ENCODE measurements around the gene FGB. TPM values are rescaled to one million over a fixed set of nuclear protein-coding genes. Genes with fewer than 3 reads are reported as not detected.

The FGB gene
- total and polyA plus RNA-seq, 2 of the 13 experiments (the other 11 are each of a cell fraction or from before 2014, with no cell fraction given), result 226 to 784 TPM

GRCh38 chr4:154577324-154577723 is 14.5 kb downstream of the FGB start (continued):
- no peak for TF ChIP-seq SUZ12 (IDR thresholded peaks at IDR 0.05; ENCODE audit: low read depth, low read length)
- TF ChIP-seq ZNF12 (CRISPR knock-in tag; IDR thresholded peaks at IDR 0.05), result peak; percentile 65
- no peak for TF ChIP-seq POLR2G (IDR thresholded peaks at IDR 0.05; ENCODE audit: low read depth, low read length)
- TF ChIP-seq TIGD3 (CRISPR knock-in tag; IDR thresholded peaks at IDR 0.05; ENCODE audit: borderline replicate concordance), result no peak
- TF ChIP-seq MATR3 (CRISPR knock-in tag; IDR thresholded peaks at IDR 0.05), result no peak
- TF ChIP-seq NFYB (CRISPR knock-in tag; IDR thresholded peaks at IDR 0.05), result peak; percentile 16; the same call in 1 of the 2 replicates
- TF ChIP-seq ZBTB38 (CRISPR knock-in tag; IDR thresholded peaks at IDR 0.05), result no peak
- peak; percentile 97 for TF ChIP-seq SMAD3 (CRISPR knock-in tag; IDR thresholded peaks at IDR 0.05)
- no peak for TF ChIP-seq NFATC3 (CRISPR knock-in tag; IDR thresholded peaks at IDR 0.05)
- TF ChIP-seq ZNF138 (CRISPR knock-in tag; IDR thresholded peaks at IDR 0.05; ENCODE audit: low read depth), result no peak
- TF ChIP-seq SAP130 (CRISPR knock-in tag; IDR thresholded peaks at IDR 0.05; ENCODE audit: low read depth), result peak; percentile 82
- no peak for TF ChIP-seq ZNF776 (CRISPR knock-in tag; IDR thresholded peaks at IDR 0.05)
- peak; percentile 66; the same call in 1 of the 2 replicates for TF ChIP-seq IRF2 (CRISPR knock-in tag; IDR thresholded peaks at IDR 0.05)
- no peak for TF ChIP-seq TRIM24 (CRISPR knock-in tag; IDR thresholded peaks at IDR 0.05)
- TF ChIP-seq ZNF34 (CRISPR knock-in tag; IDR thresholded peaks at IDR 0.05; ENCODE audit: borderline replicate concordance), result no peak; the same call in 1 of the 2 replicates
- TF ChIP-seq NFIC (IDR thresholded peaks at IDR 0.05; ENCODE audit: low read length), result peak; percentile 87
- no peak for TF ChIP-seq ATF6 (CRISPR knock-in tag; conservative IDR thresholded peaks at IDR 0.05)
- TF ChIP-seq ZNF598 (CRISPR knock-in tag; IDR thresholded peaks at IDR 0.05; ENCODE audit: borderline replicate concordance), result no peak
- no peak for TF ChIP-seq WIZ (CRISPR knock-in tag; IDR thresholded peaks at IDR 0.05)
- TF ChIP-seq ZSCAN9 (CRISPR knock-in tag; IDR thresholded peaks at IDR 0.05; ENCODE audit: borderline replicate concordance), result peak; percentile 66; the same call in 1 of the 2 replicates
- no peak for TF ChIP-seq THAP9 (CRISPR knock-in tag; IDR thresholded peaks at IDR 0.05; ENCODE audit: borderline replicate concordance)
- TF ChIP-seq MYC (CRISPR knock-in tag; IDR thresholded peaks at IDR 0.05; ENCODE audit: borderline replicate concordance), result no peak
- no peak for TF ChIP-seq ARNT (IDR thresholded peaks at IDR 0.05)
- peak; percentile 95 for TF ChIP-seq MED1 (CRISPR knock-in tag; IDR thresholded peaks at IDR 0.05)
- no peak for TF ChIP-seq TAF15 (IDR thresholded peaks at IDR 0.05; ENCODE audit: low read depth, low read length, poor library complexity, severe bottlenecking)
- no peak for TF ChIP-seq ZNF781 (CRISPR knock-in tag; IDR thresholded peaks at IDR 0.05; ENCODE audit: borderline replicate concordance, not compliant biosample characterization)
- no peak for TF ChIP-seq ZSCAN29 (CRISPR knock-in tag; conservative IDR thresholded peaks at IDR 0.05)
- no peak for TF ChIP-seq PHF8 (CRISPR knock-in tag; IDR thresholded peaks at IDR 0.05)
- peak; percentile 94 for TF ChIP-seq ISL2 (CRISPR knock-in tag; IDR thresholded peaks at IDR 0.05)
